ENCODE measurements around the gene STMN3.

DNA sequence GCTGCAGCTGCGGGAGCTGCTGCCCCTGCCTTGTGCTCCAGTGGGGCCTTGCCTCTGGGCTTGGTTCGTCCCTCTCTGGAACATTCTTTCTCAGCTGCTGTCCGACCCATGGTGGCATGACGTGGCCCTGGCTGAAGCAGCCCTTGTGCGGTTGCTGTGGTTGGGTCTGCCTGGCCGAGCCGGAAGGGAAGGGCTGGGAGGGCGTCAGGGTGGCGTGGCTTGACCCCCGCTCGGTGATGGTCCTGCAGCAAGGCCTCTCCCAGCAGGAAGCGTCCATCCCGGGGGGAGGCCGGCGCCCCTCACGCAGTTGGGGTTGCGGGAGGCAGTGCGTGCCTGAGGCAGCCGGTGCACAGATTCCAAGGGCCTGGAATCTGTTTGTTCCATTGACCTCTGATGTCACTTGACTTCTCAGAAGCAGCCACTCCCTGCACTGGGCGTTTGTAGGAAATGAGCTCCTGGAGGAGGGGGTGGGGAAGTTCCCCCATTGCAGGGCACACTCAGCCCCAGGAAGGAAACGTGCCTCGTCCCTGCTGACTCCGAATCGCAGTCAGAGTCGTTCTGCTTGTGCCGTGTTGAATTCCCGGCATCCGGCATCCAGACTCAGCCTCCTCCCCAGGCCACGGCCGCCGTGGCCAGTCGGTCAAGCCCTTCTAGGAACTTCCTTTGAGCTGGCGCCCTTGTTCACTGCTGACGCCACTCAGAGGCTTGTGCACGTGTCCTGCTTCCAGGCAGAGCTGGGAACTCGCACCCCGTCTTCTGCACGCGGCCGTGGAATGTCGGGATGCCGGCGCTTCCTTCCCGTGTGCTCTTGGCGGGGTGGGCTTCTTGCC is 33.5 kb upstream of the STMN3 start:
- TF ChIP-seq, protein P1, sequence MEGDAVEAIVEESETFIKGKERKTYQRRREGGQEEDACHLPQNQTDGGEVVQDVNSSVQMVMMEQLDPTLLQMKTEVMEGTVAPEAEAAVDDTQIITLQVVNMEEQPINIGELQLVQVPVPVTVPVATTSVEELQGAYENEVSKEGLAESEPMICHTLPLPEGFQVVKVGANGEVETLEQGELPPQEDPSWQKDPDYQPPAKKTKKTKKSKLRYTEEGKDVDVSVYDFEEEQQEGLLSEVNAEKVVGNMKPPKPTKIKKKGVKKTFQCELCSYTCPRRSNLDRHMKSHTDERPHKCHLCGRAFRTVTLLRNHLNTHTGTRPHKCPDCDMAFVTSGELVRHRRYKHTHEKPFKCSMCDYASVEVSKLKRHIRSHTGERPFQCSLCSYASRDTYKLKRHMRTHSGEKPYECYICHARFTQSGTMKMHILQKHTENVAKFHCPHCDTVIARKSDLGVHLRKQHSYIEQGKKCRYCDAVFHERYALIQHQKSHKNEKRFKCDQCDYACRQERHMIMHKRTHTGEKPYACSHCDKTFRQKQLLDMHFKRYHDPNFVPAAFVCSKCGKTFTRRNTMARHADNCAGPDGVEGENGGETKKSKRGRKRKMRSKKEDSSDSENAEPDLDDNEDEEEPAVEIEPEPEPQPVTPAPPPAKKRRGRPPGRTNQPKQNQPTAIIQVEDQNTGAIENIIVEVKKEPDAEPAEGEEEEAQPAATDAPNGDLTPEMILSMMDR (IDR thresholded peaks at IDR 0.05): no peak
- TF ChIP-seq POLR2AphosphoS5 (IDR thresholded peaks at IDR 0.05): peak in 1 of 3 donors; percentile 28
